SJCRH30 (cell line): ENCODE results near the gene PITX2. TPM values are rescaled to one million over a fixed set of nuclear protein-coding genes. Genes with fewer than 3 reads are reported as not detected.
"Not testable (repeated sequence)": the region's sequence is repeated elsewhere in the genome, so short reads cannot be mapped to it uniquely, and the experiment has no call there.

ENCODE experiments used
- DNase-seq, 2 experiments: peaks; one replicate each; pipeline ENCODE4 v3.0.0-alpha.2; 2015 to 2020
- H3K27ac ChIP-seq: fragments of 250-450 bp; sonication (Bioruptor Pico); 2 replicates; pipeline ENCODE4 v1.5.1; 2020; ENCODE audit warnings: mild to moderate bottlenecking, moderate library complexity
- H3K27me3 ChIP-seq: fragments of 250-450 bp; sonication (Bioruptor Pico); 2 replicates; pipeline ENCODE4 v1.5.1; 2020; ENCODE audit warnings: mild to moderate bottlenecking, moderate library complexity
- H3K36me3 ChIP-seq: fragments of 250-450 bp; sonication (Bioruptor Pico); 2 replicates; pipeline ENCODE4 v1.5.1; 2020; ENCODE audit warnings: mild to moderate bottlenecking, moderate library complexity
- H3K4me1 ChIP-seq: fragments of 250-450 bp; sonication (Bioruptor Pico); 2 replicates; pipeline ENCODE4 v1.5.1; 2020; ENCODE audit warnings: mild to moderate bottlenecking, moderate library complexity
- H3K4me3 ChIP-seq: fragments of 250-450 bp; sonication (Bioruptor Pico); 2 replicates; pipeline ENCODE4 v1.5.1; 2020; ENCODE audit warnings: mild to moderate bottlenecking, moderate library complexity
- H3K9me3 ChIP-seq: fragments of 250-450 bp; sonication (Bioruptor Pico); replicated peaks from 2 replicates; pipeline ENCODE4 v1.5.1; 2020; ENCODE audit warnings: mild to moderate bottlenecking, moderate library complexity
- total RNA-seq: library from RNA; depleted of rRNA; stranded (reverse); fragments of >200 nt; shearing (Covaris generic); gene quantifications from 2 replicates; pipeline ENCODE4 v1.2.3, GENCODE V29; 2014; rRNA removed

Gene PITX2
- total RNA-seq, 1 experiment from 2014 or later, result 93.3 TPM

DNA sequence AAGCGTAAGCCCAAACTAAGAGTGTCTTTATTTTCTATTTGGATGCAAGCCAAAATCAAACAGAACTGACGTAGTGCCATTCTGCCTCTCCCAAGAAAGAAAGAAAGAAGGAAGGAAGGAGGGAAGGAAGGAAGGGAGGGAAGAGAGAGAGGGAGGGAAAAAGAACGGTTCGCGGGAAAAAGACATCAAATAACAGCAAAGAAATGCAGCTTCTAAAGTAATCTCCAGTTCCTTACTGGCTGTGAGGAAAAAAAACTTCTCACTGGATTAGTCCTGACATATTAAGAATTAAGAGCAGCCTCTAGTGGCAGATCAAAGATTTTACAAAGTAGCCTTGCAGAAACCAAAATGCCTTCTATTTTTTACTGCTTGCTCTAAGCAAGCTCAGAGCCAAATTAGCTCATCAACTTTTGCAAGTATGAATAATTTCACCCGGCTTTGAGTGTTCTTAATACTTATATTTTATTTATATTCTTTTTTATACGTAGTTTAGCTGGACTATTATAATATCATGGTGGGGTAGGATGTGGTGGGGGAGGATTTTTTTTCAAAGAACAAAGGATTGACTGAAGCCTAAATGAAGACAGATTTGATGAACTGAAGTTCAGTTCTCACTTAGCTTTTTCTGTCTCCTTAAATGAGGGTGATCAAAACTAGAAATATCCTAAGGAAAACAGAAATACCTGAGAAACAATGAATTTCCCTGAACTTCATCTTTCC is 36.6 kb downstream of the PITX2 start:
- 0 out of 2 replicates have a peak, but pooled peaks cover 3% of the 10 kb centered on the region for H3K4me1 ChIP-seq
- no peaks in the 10 kb centered on the region for H3K27me3 ChIP-seq
- DNase-seq, result peak in 1 of 2 experiments; percentile 54
- H3K27ac ChIP-seq, result no peak overlapping the region
- no peak overlapping the region for H3K4me3 ChIP-seq
- no peaks in the 10 kb centered on the region for H3K36me3 ChIP-seq
- H3K9me3 ChIP-seq, result no peaks in the 10 kb centered on the region

DNA sequence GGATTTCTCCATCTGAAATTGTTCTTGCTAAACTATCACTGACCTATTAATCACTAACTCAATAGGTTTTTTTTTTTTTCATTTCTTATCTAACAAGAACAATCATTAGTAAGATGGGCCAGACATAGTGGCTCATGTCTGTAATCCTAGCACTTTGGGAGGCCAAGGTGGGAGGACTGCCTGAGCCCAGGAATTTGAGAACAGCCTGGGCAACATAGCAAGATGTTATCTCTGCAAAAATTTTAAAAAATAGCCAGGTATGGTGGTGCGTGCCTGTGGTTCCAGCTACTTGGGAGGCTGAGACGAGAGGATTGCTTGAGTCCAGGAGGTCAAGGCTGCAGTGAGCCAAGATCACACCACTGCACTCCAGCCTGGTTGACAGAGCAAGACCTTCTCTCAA is 46.2 kb downstream of the PITX2 start:
- not testable (repeated sequence) for H3K36me3 ChIP-seq, H3K4me1 ChIP-seq, DNase-seq

More for the DNA sequence above, 46.2 kb downstream of the PITX2 start:
- not testable (repeated sequence) for H3K27ac ChIP-seq, H3K4me3 ChIP-seq, H3K27me3 ChIP-seq, H3K9me3 ChIP-seq

Other genes with a start within 250 kb of the PITX2 start
- 0.56 and 1.2 TPM in 2 replicates for gene ENPEP, start 146.9 kb downstream of the PITX2 start, total RNA-seq